Activated B cell treated with CpG ODN at 0.5 μM for 24 hours (primary cell): ENCODE measurements around the gene INTS1. TPM values are rescaled to one million over a fixed set of nuclear protein-coding genes. Genes with fewer than 3 reads are reported as not detected.

Experiments used
- ATAC-seq: fragments of 200-7000 bp; cut with Tn5 transposase; one replicate; pipeline ENCODE4 v1.10.0; 2021; ENCODE audit warnings: low read depth, mild to moderate bottlenecking, moderate library complexity
- CTCF ChIA-PET: fragments of 350-600 bp; sonication (Branson Sonifier 250); formaldehyde crosslinking; loops from one replicate; lab custom pipeline; 2021; ENCODE audit warnings: antibody characterized with exemption; lab: Charles Lee
- POLR2A ChIA-PET: fragments of 350-600 bp; sonication (Branson Sonifier 250); formaldehyde crosslinking; loops from one replicate; lab custom pipeline; 2021; ENCODE audit warnings: antibody characterized with exemption; lab: Charles Lee
- DNase-seq: peaks from one replicate; pipeline ENCODE4 v3.0.0; 2022
- H3K27ac Mint-ChIP-seq: one replicate; pipeline ENCODE4 v1.8.0; 2020; ENCODE audit warnings: mixed read lengths
- H3K27me3 Mint-ChIP-seq: one replicate; pipeline ENCODE4 v1.8.0; 2021; ENCODE audit warnings: mixed read lengths
- H3K36me3 Mint-ChIP-seq: one replicate; pipeline ENCODE4 v1.8.0; 2021; ENCODE audit warnings: low read depth, mixed read lengths
- H3K4me1 Mint-ChIP-seq: one replicate; pipeline ENCODE4 v1.8.0; 2021; ENCODE audit warnings: mixed read lengths
- H3K4me3 Mint-ChIP-seq: one replicate; pipeline ENCODE4 v1.8.0; 2020; ENCODE audit warnings: mild to moderate bottlenecking, mixed read lengths
- H3K9me3 Mint-ChIP-seq: one replicate; pipeline ENCODE4 v1.8.0; 2020; ENCODE audit warnings: mixed read lengths
- CTCF ChIP-seq: fragments of 200-600 bp; IDR thresholded peaks from one replicate; pipeline ENCODE4 v1.8.0; 2022; ENCODE audit warnings: antibody characterized with exemption, mild to moderate bottlenecking
- intact Hi-C: fragments of 100-400 bp; cut with micrococcal nuclease; formaldehyde crosslinking; loops from one replicate; pipeline ENCODE4 v1.15.1; 2024
- total RNA-seq: library from RNA; stranded (reverse); gene quantifications from 2 replicates; pipeline ENCODE4 v1.2.3, GENCODE V29; 2022

Gene INTS1
- total RNA-seq, 1 donor from 2014 or later, result 110 TPM

- peak overlapping the region; percentile 24 for H3K27ac Mint-ChIP-seq
- H3K4me3 Mint-ChIP-seq, result no peak overlapping the region
- no peak for TF ChIP-seq CTCF
- ATAC-seq (no peak), DNase-seq (no peak)
- H3K36me3 Mint-ChIP-seq, result peaks cover 28% of the 10 kb centered on the region
- ChIA-PET CTCF (no interaction called here), POLR2A (no interaction called here)
- H3K27me3 Mint-ChIP-seq, result no peaks in the 10 kb centered on the region
- H3K9me3 Mint-ChIP-seq, result no peaks in the 10 kb centered on the region
- H3K4me1 Mint-ChIP-seq, result peaks cover 3% of the 10 kb centered on the region
- intact Hi-C loops, result loop anchor here (5.0 kb wide), 1 partner anchor 43 kb away; the partner anchor contains the start of gene INTS1
Measured at GRCh38 chr7:1544896-1545416, 40.8 kb upstream of the INTS1 start.

DNA sequence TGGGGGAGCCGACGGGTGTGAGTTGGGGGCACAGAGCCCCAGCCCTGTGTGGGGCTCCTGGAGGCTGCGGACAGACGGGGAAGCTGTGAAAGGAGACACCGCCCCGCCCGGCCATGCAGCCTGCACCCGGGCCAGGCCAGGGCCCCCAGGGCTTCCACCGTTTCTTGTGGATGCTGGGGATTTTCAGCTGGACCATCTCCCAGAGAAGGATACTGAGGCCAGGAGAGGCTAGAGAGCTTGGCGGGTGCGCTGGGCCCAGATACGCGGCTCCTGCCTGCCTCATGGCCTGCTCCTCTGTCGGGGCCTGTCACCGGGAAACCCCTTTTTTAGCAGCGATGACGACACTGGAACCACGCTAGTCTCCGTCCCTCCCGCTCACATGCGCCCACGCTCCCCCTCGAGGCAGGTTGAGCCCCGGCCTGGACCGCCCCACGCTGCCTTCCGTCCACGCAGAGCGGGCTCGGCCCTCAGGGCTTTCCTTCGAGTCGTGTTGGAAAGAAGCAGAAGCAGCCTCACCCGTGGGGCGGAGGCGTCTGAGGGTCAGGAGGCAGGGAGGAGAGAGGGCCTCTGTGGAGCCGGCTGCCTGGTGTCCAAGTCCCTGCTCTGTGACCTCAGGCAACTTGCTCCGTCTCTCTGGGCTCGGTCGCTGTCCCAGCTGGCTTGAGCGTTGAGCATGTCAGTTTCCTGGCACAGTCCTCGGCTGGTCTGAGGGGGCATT, 40.1 kb upstream of the INTS1 start:
- no peak overlapping the region for H3K4me3 Mint-ChIP-seq
- H3K9me3 Mint-ChIP-seq, result no peaks in the 10 kb centered on the region
- no peaks in the 10 kb centered on the region for H3K27me3 Mint-ChIP-seq
- ATAC-seq (peak; percentile 29), DNase-seq (no peak)
- no peak overlapping the region for H3K27ac Mint-ChIP-seq
- H3K36me3 Mint-ChIP-seq, result peaks cover 34% of the 10 kb centered on the region
- ChIA-PET POLR2A (interaction anchor here (1.3 kb wide), 1 partner anchor 9 kb away, joined by 3 read pairs; no protein-coding TSS in a partner anchor), CTCF (no interaction called here)
- TF ChIP-seq CTCF, result no peak
- intact Hi-C loops, result no loop called here
- peaks cover 3% of the 10 kb centered on the region for H3K4me1 Mint-ChIP-seq

DNA sequence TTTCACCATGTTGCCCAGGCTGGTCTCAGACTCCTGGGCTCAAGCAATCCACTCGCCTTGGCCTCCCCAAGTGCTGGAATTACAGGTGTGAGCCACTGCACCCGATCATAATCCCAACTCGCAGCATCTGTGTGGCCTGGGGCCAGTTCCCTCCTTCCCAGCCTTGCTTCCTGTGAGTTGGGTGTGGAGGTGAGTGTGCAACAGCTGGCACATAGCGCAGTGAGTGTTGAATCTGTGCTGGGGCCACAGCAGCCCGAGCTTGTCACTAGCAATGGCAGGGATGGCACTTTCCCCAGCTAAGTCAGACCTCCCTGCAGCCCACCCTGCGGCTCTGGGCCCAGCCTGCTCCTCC, 39.6 kb upstream of the INTS1 start:
- POLR2A ChIA-PET, result interaction anchor here (1.3 kb wide), 1 partner anchor 9 kb away, joined by 3 read pairs; no protein-coding TSS in a partner anchor
- ATAC-seq, result no peak
- TF ChIP-seq CTCF, result no peak

DNA sequence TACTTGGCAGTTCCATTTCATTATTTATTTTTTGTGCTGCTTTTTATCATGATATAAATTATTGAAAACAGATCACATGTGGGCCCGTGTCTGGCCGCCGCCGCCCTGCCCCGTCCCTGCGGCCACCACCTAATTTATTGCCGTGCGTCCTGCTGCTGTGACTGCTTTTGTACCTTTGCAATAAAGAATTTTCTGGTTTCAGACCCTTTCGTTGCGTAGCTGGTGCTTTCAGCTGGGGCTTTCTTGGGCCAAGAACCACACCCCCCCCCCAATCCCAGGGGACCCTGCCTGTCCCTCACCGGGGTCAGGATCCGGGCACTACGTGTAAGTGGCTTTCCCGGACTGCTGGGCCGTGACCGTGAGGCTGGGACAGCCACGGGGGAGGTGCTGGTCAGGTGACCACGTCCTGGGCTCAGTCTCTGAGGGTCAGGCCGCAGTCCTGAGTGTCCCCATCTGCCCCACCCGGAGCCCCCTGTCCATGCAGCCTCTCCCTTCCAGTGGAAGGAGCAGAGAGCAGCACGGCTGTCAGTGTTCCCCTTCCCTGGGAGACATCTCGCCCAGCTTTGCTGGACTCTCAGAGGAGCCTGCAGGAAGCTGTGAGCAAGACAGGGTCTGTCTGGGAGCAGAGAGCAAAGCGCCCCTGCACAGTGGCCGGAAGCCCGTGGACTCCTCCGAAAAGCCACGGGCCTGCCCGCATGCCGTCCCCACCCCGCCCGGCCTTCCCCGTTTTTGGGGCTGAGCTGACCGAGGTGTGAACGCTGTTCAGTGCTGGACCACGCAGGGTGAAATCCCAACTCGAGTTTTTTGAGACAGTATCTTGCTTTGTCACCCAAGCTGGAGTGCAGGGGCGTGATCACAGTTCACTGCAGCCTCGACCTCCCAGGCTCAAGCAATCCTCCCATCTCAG, 38.9 kb upstream of the INTS1 start:
- ChIA-PET CTCF (no interaction called here), POLR2A (interaction anchor here (0.5 to 1.3 kb wide), 2 partner anchors 8 to 1016 kb away, joined by 3 read pairs; partner anchors contain the start of gene IQCE)
- no peak for TF ChIP-seq CTCF
- ATAC-seq (no peak), DNase-seq (no peak)
- Mint-ChIP-seq H3K36me3 (peaks cover 38% of the 10 kb centered on the region), H3K4me1 (no peaks in the 10 kb centered on the region), H3K27ac (no peak overlapping the region), H3K4me3 (no peak overlapping the region), H3K27me3 (no peaks in the 10 kb centered on the region), H3K9me3 (no peaks in the 10 kb centered on the region)
- intact Hi-C loops, result no loop called here

More for the DNA sequence above, 39.6 kb upstream of the INTS1 start:
- H3K9me3 Mint-ChIP-seq, result no peaks in the 10 kb centered on the region
- CTCF ChIA-PET, result no interaction called here
- H3K27ac Mint-ChIP-seq, result no peak overlapping the region
- no peaks in the 10 kb centered on the region for H3K27me3 Mint-ChIP-seq
- H3K4me3 Mint-ChIP-seq, result no peak overlapping the region
- H3K36me3 Mint-ChIP-seq, result peaks cover 37% of the 10 kb centered on the region
- no peak for DNase-seq
- H3K4me1 Mint-ChIP-seq, result peaks cover 3% of the 10 kb centered on the region
- intact Hi-C loops, result no loop called here
